Pericardium fibroblast (primary cell): ENCODE data around the gene RNF17. TPM values are rescaled to one million over a fixed set of nuclear protein-coding genes. Genes with fewer than 3 reads are reported as not detected.

Experiments used
- total RNA-seq: library from RNA; depleted of rRNA; stranded (reverse); fragments of >200 nt; gene quantifications from 2 replicates; pipeline ENCODE4 v1.2.3, GENCODE V29; 2015

RNF17 gene
- 0.12 and 0.34 TPM in 2 replicates for total RNA-seq

GRCh38 chr13:24763596-24764275 lies at the start of gene RNF17:
TSS of gene RNF17 (plus strand) at chr13:24764169. CDS start at chr13:24764204, 35 bp downstream.

Other genes starting within 250 kb of the RNF17 start
- gene ATP12A, start 83.8 kb upstream of the RNF17 start, total RNA-seq: not detected in 2 replicates